ENCODE data around the gene RSL1D1.
"Not testable (repeated sequence)": the region's sequence is repeated elsewhere in the genome, so short reads cannot be mapped to it uniquely, and the experiment has no call there.

GRCh38 chr16:11784980-11785599 lies 66.3 kb downstream of the RSL1D1 start:
- not testable (repeated sequence) for TF ChIP-seq POLR2A (IDR thresholded peaks at IDR 0.05; ENCODE audit: low read length); GATA1 (IDR thresholded peaks at IDR 0.05; ENCODE audit: low read depth, low read length)
